HEK293 (cell line): ENCODE data around the gene CHST12.

Experiments
- CTCF ChIA-PET: fragments of 350-600 bp; formaldehyde crosslinking; extraction: SDS; loops from one replicate; lab custom pipeline; 2021; ENCODE audit warnings: antibody characterized with exemption; lab: Yijun Ruan, JAX
- POLR2A ChIA-PET: fragments of 300-600 bp; formaldehyde crosslinking; extraction: SDS; loops from one replicate; lab custom pipeline; 2020; ENCODE audit warnings: antibody characterized with exemption, inconsistent platforms; lab: Yijun Ruan, JAX
- H3K27ac ChIP-seq: fragments of 200-500 bp; sonication (Bioruptor generic); 2 replicates; pipeline ENCODE4 v1.5.1; 2014; ENCODE audit warnings: low read depth, low read length, control low read depth, inconsistent platforms; ENCODE audit errors: extremely low read depth
- H3K36me3 ChIP-seq, 2 experiments: fragments of 200-500 bp in 1 of 2; sonication (Bioruptor generic) in 1 of 2; 1 replicate in 1 of 2; 2 replicates in 1 of 2; pipeline ENCODE4 v1.5.1; 2014 to 2017; ENCODE audit warnings: inconsistent platforms in 2 of 2, low read length in 2 of 2; ENCODE audit not compliant: control insufficient read depth in 2 of 2, insufficient read depth in 1 of 2
- H3K4me1 ChIP-seq: fragments of 200-500 bp; sonication (Bioruptor generic); 2 replicates; pipeline ENCODE4 v1.5.1; 2014; ENCODE audit warnings: mild to moderate bottlenecking, low read length, inconsistent platforms; ENCODE audit not compliant: control insufficient read depth, insufficient read depth
- H3K4me3 ChIP-seq: 2 replicates; pipeline ENCODE4 v1.5.1; 2011; ENCODE audit warnings: low read depth, mild to moderate bottlenecking, control low read depth, low read length, moderate library complexity
- H3K9me3 ChIP-seq: fragments of 200-500 bp; sonication (Bioruptor generic); 2 replicates; pipeline ENCODE4 v1.5.1; 2014; ENCODE audit warnings: low read depth, low read length, inconsistent platforms; ENCODE audit not compliant: control insufficient read depth, insufficient read depth
- BCL11A ChIP-seq: fragments of 450-650 bp; formaldehyde crosslinking; IDR thresholded peaks from 2 replicates; pipeline ENCODE4 v1.5.1; 2016; ENCODE audit warnings: low read depth, missing biosample characterization, missing genetic modification characterization
- EGR2 ChIP-seq: fragments of 450-650 bp; formaldehyde crosslinking; IDR thresholded peaks from 2 replicates; pipeline ENCODE4 v1.5.1; 2016; ENCODE audit warnings: low read depth, missing biosample characterization, missing genetic modification characterization
- KLF10 ChIP-seq: fragments of 450-650 bp; IDR thresholded peaks from 2 replicates; pipeline ENCODE4 v1.5.1; 2018; ENCODE audit warnings: missing biosample characterization, mild to moderate bottlenecking, missing genetic modification characterization
- KLF9 ChIP-seq: fragments of 450-650 bp; formaldehyde crosslinking; IDR thresholded peaks from 2 replicates; pipeline ENCODE4 v1.5.1; 2016; ENCODE audit warnings: missing biosample characterization, missing genetic modification characterization, low read depth
- SP2 ChIP-seq: fragments of 450-650 bp; formaldehyde crosslinking; IDR thresholded peaks from 2 replicates; pipeline ENCODE4 v1.5.1; 2016; ENCODE audit warnings: missing biosample characterization, missing genetic modification characterization
- ZBTB20 ChIP-seq: fragments of 450-650 bp; formaldehyde crosslinking; IDR thresholded peaks from 2 replicates; pipeline ENCODE4 v1.5.1; 2016; ENCODE audit warnings: missing biosample characterization, missing genetic modification characterization
- ZBTB48 ChIP-seq: fragments of 450-650 bp; formaldehyde crosslinking; IDR thresholded peaks from 2 replicates; pipeline ENCODE4 v1.5.1; 2016; ENCODE audit warnings: missing biosample characterization, missing genetic modification characterization
- ZNF169 ChIP-seq: fragments of 450-650 bp; formaldehyde crosslinking; IDR thresholded peaks from 2 replicates; pipeline ENCODE4 v1.5.1; 2016; ENCODE audit warnings: missing biosample characterization, missing genetic modification characterization
- ZNF324 ChIP-seq: fragments of 450-650 bp; formaldehyde crosslinking; IDR thresholded peaks from 2 replicates; pipeline ENCODE4 v1.5.1; 2016; ENCODE audit warnings: missing biosample characterization, missing genetic modification characterization
- ZNF350 ChIP-seq: fragments of 450-650 bp; formaldehyde crosslinking; IDR thresholded peaks from 2 replicates; pipeline ENCODE4 v1.5.0; 2017; ENCODE audit warnings: missing biosample characterization, mild to moderate bottlenecking, missing genetic modification characterization
- ZNF366 ChIP-seq: fragments of 450-650 bp; formaldehyde crosslinking; conservative IDR thresholded peaks from 2 replicates; pipeline ENCODE4 v1.5.1; 2016; ENCODE audit warnings: missing biosample characterization, missing genetic modification characterization
- ZNF501 ChIP-seq: fragments of 450-650 bp; formaldehyde crosslinking; IDR thresholded peaks from 2 replicates; pipeline ENCODE4 v1.5.1; 2016; ENCODE audit warnings: missing biosample characterization, missing genetic modification characterization
- ZNF558 ChIP-seq: fragments of 450-650 bp; formaldehyde crosslinking; IDR thresholded peaks from 2 replicates; pipeline ENCODE4 v1.5.1; 2016; ENCODE audit warnings: missing biosample characterization, missing genetic modification characterization
- ZNF600 ChIP-seq: fragments of 450-650 bp; formaldehyde crosslinking; IDR thresholded peaks from 2 replicates; pipeline ENCODE4 v1.5.1; 2016; ENCODE audit warnings: missing biosample characterization, missing genetic modification characterization
- ZSCAN16 ChIP-seq: fragments of 450-650 bp; formaldehyde crosslinking; IDR thresholded peaks from 2 replicates; pipeline ENCODE4 v1.5.1; 2016; ENCODE audit warnings: missing biosample characterization, missing genetic modification characterization
- ZSCAN30 ChIP-seq: fragments of 450-650 bp; IDR thresholded peaks from 2 replicates; pipeline ENCODE4 v1.5.1; 2018; ENCODE audit warnings: missing biosample characterization, mild to moderate bottlenecking, missing genetic modification characterization, moderate library complexity
- TF ChIP-seq, protein P1 (sequence below): fragments of 450-650 bp; formaldehyde crosslinking; IDR thresholded peaks from 2 replicates; pipeline ENCODE4 v1.5.1; 2016; ENCODE audit warnings: missing biosample characterization, missing genetic modification characterization, borderline replicate concordance
- TF ChIP-seq, protein P2 (sequence below): fragments of 450-650 bp; formaldehyde crosslinking; IDR thresholded peaks from 2 replicates; pipeline ENCODE4 v1.5.1; 2016; ENCODE audit warnings: missing biosample characterization, missing genetic modification characterization
- TF ChIP-seq, protein P3 (sequence below): fragments of 450-650 bp; formaldehyde crosslinking; IDR thresholded peaks from 2 replicates; pipeline ENCODE4 v1.5.1; 2016; ENCODE audit warnings: missing biosample characterization, missing genetic modification characterization
- TF ChIP-seq, protein P4 (sequence below): fragments of 450-650 bp; formaldehyde crosslinking; IDR thresholded peaks from 2 replicates; pipeline ENCODE4 v1.5.1; 2016; ENCODE audit warnings: missing biosample characterization, missing genetic modification characterization
- TF ChIP-seq, protein P5 (sequence below): fragments of 450-650 bp; formaldehyde crosslinking; IDR thresholded peaks from 2 replicates; pipeline ENCODE4 v1.5.1; 2016; ENCODE audit warnings: missing biosample characterization, missing genetic modification characterization
- TF ChIP-seq, protein P6 (sequence below): fragments of 450-650 bp; formaldehyde crosslinking; IDR thresholded peaks from 2 replicates; pipeline ENCODE4 v1.5.1; 2017; ENCODE audit warnings: missing biosample characterization, missing genetic modification characterization
- TF ChIP-seq, protein P7 (sequence below): fragments of 450-650 bp; formaldehyde crosslinking; optimal IDR thresholded peaks from 2 replicates; pipeline ENCODE3; 2016; ENCODE audit warnings: missing biosample characterization, mild to moderate bottlenecking, missing genetic modification characterization

The CHST12 gene

DNA sequence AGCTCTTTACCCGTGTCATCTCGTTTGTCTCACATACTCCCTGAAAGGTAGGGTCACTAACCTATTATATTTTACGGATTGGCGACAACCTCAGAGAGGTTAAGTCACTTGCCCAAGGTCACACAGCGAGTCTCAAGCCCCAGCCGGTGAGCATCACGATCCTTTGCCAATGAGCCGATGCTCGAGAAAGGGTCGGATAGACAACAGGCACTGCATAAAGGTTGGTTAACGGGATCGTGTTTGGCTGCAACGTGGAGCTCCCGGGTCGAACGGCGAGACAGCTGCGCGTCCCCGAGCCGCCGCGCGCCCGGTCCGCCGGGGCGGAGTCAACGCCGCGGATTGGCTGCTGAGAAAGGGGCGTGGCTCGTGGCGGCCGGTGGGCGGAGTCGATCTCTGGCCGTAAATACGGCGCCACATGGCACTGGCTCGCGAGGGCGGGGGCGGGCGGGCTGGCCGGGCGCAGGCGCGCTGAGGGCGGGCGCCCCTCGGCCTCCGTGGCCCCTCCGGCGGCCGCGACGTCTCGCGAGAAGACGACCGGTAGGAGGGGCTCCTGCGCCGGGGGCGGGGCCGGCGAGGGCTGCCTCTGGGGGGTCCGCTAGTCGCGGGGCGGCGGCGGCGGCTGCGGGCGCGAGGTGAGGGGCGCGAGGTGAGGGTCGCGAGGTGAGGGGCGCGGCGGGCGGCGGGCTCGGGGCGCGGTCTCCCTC is at the start of gene CHST12 (continued):
- TF ChIP-seq, protein P1, sequence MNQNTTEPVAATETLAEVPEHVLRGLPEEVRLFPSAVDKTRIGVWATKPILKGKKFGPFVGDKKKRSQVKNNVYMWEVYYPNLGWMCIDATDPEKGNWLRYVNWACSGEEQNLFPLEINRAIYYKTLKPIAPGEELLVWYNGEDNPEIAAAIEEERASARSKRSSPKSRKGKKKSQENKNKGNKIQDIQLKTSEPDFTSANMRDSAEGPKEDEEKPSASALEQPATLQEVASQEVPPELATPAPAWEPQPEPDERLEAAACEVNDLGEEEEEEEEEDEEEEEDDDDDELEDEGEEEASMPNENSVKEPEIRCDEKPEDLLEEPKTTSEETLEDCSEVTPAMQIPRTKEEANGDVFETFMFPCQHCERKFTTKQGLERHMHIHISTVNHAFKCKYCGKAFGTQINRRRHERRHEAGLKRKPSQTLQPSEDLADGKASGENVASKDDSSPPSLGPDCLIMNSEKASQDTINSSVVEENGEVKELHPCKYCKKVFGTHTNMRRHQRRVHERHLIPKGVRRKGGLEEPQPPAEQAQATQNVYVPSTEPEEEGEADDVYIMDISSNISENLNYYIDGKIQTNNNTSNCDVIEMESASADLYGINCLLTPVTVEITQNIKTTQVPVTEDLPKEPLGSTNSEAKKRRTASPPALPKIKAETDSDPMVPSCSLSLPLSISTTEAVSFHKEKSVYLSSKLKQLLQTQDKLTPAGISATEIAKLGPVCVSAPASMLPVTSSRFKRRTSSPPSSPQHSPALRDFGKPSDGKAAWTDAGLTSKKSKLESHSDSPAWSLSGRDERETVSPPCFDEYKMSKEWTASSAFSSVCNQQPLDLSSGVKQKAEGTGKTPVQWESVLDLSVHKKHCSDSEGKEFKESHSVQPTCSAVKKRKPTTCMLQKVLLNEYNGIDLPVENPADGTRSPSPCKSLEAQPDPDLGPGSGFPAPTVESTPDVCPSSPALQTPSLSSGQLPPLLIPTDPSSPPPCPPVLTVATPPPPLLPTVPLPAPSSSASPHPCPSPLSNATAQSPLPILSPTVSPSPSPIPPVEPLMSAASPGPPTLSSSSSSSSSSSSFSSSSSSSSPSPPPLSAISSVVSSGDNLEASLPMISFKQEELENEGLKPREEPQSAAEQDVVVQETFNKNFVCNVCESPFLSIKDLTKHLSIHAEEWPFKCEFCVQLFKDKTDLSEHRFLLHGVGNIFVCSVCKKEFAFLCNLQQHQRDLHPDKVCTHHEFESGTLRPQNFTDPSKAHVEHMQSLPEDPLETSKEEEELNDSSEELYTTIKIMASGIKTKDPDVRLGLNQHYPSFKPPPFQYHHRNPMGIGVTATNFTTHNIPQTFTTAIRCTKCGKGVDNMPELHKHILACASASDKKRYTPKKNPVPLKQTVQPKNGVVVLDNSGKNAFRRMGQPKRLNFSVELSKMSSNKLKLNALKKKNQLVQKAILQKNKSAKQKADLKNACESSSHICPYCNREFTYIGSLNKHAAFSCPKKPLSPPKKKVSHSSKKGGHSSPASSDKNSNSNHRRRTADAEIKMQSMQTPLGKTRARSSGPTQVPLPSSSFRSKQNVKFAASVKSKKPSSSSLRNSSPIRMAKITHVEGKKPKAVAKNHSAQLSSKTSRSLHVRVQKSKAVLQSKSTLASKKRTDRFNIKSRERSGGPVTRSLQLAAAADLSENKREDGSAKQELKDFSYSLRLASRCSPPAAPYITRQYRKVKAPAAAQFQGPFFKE (tag by site-specific recombination) = no peak
- TF ChIP-seq, protein P2, sequence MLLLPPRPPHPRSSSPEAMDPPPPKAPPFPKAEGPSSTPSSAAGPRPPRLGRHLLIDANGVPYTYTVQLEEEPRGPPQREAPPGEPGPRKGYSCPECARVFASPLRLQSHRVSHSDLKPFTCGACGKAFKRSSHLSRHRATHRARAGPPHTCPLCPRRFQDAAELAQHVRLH (tag by site-specific recombination) = peak; percentile 93
- TF ChIP-seq SP2 (tag by site-specific recombination) (peak; percentile 51; the same call in 1 of the 2 replicates), ZNF350 (tag by site-specific recombination) (no peak), ZBTB48 (tag by site-specific recombination) (no peak), ZSCAN16 (no peak), ZNF366 (tag by site-specific recombination) (no peak), ZNF324 (tag by site-specific recombination) (peak; percentile 54; the same call in 1 of the 2 replicates), ZNF501 (tag by site-specific recombination) (peak; percentile 51; the same call in 1 of the 2 replicates)
- TF ChIP-seq, protein P3, sequence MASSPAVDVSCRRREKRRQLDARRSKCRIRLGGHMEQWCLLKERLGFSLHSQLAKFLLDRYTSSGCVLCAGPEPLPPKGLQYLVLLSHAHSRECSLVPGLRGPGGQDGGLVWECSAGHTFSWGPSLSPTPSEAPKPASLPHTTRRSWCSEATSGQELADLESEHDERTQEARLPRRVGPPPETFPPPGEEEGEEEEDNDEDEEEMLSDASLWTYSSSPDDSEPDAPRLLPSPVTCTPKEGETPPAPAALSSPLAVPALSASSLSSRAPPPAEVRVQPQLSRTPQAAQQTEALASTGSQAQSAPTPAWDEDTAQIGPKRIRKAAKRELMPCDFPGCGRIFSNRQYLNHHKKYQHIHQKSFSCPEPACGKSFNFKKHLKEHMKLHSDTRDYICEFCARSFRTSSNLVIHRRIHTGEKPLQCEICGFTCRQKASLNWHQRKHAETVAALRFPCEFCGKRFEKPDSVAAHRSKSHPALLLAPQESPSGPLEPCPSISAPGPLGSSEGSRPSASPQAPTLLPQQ (tag by site-specific recombination) = peak; percentile 50; the same call in 1 of the 2 replicates
- TF ChIP-seq, protein P4, sequence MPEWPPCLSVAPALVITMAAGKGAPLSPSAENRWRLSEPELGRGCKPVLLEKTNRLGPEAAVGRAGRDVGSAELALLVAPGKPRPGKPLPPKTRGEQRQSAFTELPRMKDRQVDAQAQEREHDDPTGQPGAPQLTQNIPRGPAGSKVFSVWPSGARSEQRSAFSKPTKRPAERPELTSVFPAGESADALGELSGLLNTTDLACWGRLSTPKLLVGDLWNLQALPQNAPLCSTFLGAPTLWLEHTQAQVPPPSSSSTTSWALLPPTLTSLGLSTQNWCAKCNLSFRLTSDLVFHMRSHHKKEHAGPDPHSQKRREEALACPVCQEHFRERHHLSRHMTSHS (tag by site-specific recombination) = no peak

DNA sequence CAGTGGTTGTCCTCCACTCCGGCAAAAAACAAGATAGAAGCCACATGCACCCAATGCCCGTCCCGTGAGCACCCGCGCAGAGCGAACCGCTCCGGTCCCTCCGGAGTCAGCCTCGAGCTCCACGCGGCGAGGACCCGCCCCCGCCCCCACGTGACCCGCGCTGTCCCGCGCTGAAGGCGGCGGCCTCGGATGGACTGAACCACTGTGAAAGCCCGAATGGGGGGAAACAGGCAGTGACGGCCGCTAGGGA is 49.5 kb upstream of the CHST12 start:
- H3K36me3 ChIP-seq = peaks cover 6 to 25% of the 10 kb centered on the region in 2 experiments; a peak in 2 of 3 replicates
- CTCF ChIA-PET = no interaction called here
- POLR2A ChIA-PET = interaction anchor here (0.6 to 2.8 kb wide), 12 partner anchors 10 to 796 kb away, joined by 3 to 14 read pairs (median 4); partner anchors contain the start of genes CHST12, MRM2, NUDT1 and SNX8
- TF ChIP-seq, protein P5, sequence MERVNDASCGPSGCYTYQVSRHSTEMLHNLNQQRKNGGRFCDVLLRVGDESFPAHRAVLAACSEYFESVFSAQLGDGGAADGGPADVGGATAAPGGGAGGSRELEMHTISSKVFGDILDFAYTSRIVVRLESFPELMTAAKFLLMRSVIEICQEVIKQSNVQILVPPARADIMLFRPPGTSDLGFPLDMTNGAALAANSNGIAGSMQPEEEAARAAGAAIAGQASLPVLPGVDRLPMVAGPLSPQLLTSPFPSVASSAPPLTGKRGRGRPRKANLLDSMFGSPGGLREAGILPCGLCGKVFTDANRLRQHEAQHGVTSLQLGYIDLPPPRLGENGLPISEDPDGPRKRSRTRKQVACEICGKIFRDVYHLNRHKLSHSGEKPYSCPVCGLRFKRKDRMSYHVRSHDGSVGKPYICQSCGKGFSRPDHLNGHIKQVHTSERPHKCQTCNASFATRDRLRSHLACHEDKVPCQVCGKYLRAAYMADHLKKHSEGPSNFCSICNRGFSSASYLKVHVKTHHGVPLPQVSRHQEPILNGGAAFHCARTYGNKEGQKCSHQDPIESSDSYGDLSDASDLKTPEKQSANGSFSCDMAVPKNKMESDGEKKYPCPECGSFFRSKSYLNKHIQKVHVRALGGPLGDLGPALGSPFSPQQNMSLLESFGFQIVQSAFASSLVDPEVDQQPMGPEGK (tag by site-specific recombination) = peak; percentile 53
- no peak for TF ChIP-seq ZNF169 (tag by site-specific recombination)
- TF ChIP-seq, protein P6, sequence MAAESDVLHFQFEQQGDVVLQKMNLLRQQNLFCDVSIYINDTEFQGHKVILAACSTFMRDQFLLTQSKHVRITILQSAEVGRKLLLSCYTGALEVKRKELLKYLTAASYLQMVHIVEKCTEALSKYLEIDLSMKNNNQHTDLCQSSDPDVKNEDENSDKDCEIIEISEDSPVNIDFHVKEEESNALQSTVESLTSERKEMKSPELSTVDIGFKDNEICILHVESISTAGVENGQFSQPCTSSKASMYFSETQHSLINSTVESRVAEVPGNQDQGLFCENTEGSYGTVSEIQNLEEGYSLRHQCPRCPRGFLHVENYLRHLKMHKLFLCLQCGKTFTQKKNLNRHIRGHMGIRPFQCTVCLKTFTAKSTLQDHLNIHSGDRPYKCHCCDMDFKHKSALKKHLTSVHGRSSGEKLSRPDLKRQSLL (tag by site-specific recombination) = peak; percentile 47; the same call in 1 of the 2 replicates
- peak; percentile 60 for TF ChIP-seq ZNF600 (tag by site-specific recombination)
- TF ChIP-seq, protein P7, sequence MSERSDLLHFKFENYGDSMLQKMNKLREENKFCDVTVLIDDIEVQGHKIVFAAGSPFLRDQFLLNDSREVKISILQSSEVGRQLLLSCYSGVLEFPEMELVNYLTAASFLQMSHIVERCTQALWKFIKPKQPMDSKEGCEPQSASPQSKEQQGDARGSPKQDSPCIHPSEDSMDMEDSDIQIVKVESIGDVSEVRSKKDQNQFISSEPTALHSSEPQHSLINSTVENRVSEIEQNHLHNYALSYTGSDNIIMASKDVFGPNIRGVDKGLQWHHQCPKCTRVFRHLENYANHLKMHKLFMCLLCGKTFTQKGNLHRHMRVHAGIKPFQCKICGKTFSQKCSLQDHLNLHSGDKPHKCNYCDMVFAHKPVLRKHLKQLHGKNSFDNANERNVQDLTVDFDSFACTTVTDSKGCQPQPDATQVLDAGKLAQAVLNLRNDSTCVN (tag by site-specific recombination) = peak; percentile 69
- TF ChIP-seq BCL11A (tag by site-specific recombination) = no peak
- TF ChIP-seq ZBTB20 (tag by site-specific recombination) = 0 out of 2 replicates have a peak, but pooled peaks have one; percentile 17
- peak; percentile 78 for TF ChIP-seq KLF9 (tag by site-specific recombination)
- peak; percentile 69 for TF ChIP-seq EGR2 (tag by site-specific recombination)
- TF ChIP-seq ZNF558 = no peak
- TF ChIP-seq KLF10 (tag by site-specific recombination) = peak; percentile 54; the same call in 1 of the 2 replicates
- TF ChIP-seq ZSCAN30 (tag by site-specific recombination) = peak; percentile 21; the same call in 1 of the 2 replicates

More for the DNA sequence above, 49.5 kb upstream of the CHST12 start:
- H3K27ac ChIP-seq = peak overlapping the region; percentile 98
- H3K4me3 ChIP-seq = peak overlapping the region; percentile 90
- H3K4me1 ChIP-seq = peaks cover 6% of the 10 kb centered on the region
- no peaks in the 10 kb centered on the region for H3K9me3 ChIP-seq
